B cell (primary cell): Measurements from ENCODE around the gene HTR7. TPM values are rescaled to one million over a fixed set of nuclear protein-coding genes. Genes with fewer than 3 reads are reported as not detected.

Experiments
- ATAC-seq: fragments of 200-7000 bp; cut with Tn5 transposase; one replicate; pipeline ENCODE4 v1.10.0; 2021; ENCODE audit warnings: low read depth, mild to moderate bottlenecking, moderate number of reproducible peaks, moderate library complexity
- CTCF ChIA-PET: fragments of 350-600 bp; sonication (Branson Sonifier 250); formaldehyde crosslinking; loops from one replicate; lab custom pipeline; 2021; ENCODE audit warnings: antibody characterized with exemption, inconsistent platforms; lab: Charles Lee
- POLR2A ChIA-PET: fragments of 350-600 bp; sonication (Branson Sonifier 250); formaldehyde crosslinking; loops from one replicate; lab custom pipeline; 2021; ENCODE audit warnings: antibody characterized with exemption; lab: Charles Lee
- DNase-seq: peaks from one replicate; pipeline ENCODE4 v3.0.0; 2013
- H2AFZ ChIP-seq: 2 replicates; pipeline ENCODE4 v1.6.1; 2012; ENCODE audit warnings: mild to moderate bottlenecking, low read depth, low read length; ENCODE audit not compliant: insufficient read depth, poor library complexity, severe bottlenecking
- H3K27ac ChIP-seq, 2 donors: 1 replicate in 1 of 2; 2 replicates in 1 of 2; pipeline ENCODE4 v1.5.1; 2012 to 2013; ENCODE audit warnings: low read length in 2 of 2, mild to moderate bottlenecking in 2 of 2, moderate library complexity in 1 of 2
- H3K27me3 ChIP-seq, 4 experiments: fragments of 200-600 bp in 1 of 4; sonication (generic) in 1 of 4; replicated peaks in 1 of 4; 1 replicate in 2 of 4; 2 replicates in 2 of 4; pipeline versions ENCODE4 v1.6.1 to v1.7.0; 2013 to 2016; ENCODE audit warnings: low read length in 3 of 4, mild to moderate bottlenecking in 2 of 4, mixed read lengths in 1 of 4, moderate library complexity in 1 of 4; ENCODE audit not compliant: insufficient read depth in 4 of 4, control insufficient read depth in 3 of 4; ENCODE audit errors: control extremely low read depth in 1 of 4
- H3K36me3 ChIP-seq, 2 experiments: replicated peaks in 1 of 2; 1 replicate in 1 of 2; 2 replicates in 1 of 2; pipeline versions ENCODE4 v1.6.1 to v1.7.1; 2013; ENCODE audit warnings: low read length in 1 of 2; ENCODE audit not compliant: insufficient read depth in 2 of 2, control insufficient read depth in 1 of 2; ENCODE audit errors: control extremely low read depth in 1 of 2, extremely low read depth in 1 of 2
- H3K4me1 ChIP-seq, 2 donors: fragments of 200-600 bp in 1 of 2; sonication (generic) in 1 of 2; 1 replicate in 1 of 2; 2 replicates in 1 of 2; pipeline versions ENCODE4 v1.5.1 to v1.6.1; 2013 to 2017; ENCODE audit warnings: low read length in 2 of 2; ENCODE audit not compliant: control insufficient read depth in 2 of 2, insufficient read depth in 2 of 2
- H3K4me2 ChIP-seq: replicated peaks from 2 replicates; pipeline ENCODE3; 2012; ENCODE audit warnings: mild to moderate bottlenecking, low read depth, low read length; ENCODE audit not compliant: poor library complexity, severe bottlenecking
- H3K4me3 ChIP-seq, 5 experiments: fragments of 200-600 bp in 1 of 5; sonication (generic) in 1 of 5; 1 replicate in 3 of 5; 2 replicates in 2 of 5; pipeline versions ENCODE4 v1.5.1 to v1.7.0; 2011 to 2016; ENCODE audit warnings: low read length in 4 of 5, mild to moderate bottlenecking in 4 of 5, low read depth in 2 of 5, control low read depth in 1 of 5, moderate library complexity in 1 of 5; ENCODE audit not compliant: insufficient read depth in 1 of 5; ENCODE audit errors: control extremely low read depth in 1 of 5, extremely low read depth in 1 of 5
- H3K79me2 ChIP-seq: fragments of 200-600 bp; sonication (generic); one replicate; pipeline ENCODE4 v1.6.0; 2016; ENCODE audit warnings: low read length; ENCODE audit not compliant: control insufficient read depth, insufficient read depth
- H3K9ac ChIP-seq: fragments of 200-600 bp; sonication (generic); 2 replicates; pipeline ENCODE4 v1.6.1; 2017; ENCODE audit warnings: mild to moderate bottlenecking, low read length, moderate library complexity
- H3K9me3 ChIP-seq, 3 donors: one replicate each; pipeline versions ENCODE4 v1.6.1 to v1.7.1; 2013; ENCODE audit warnings: low read length in 2 of 3; ENCODE audit not compliant: control insufficient read depth in 2 of 3, insufficient read depth in 1 of 3; ENCODE audit errors: control extremely low read depth in 1 of 3
- H4K20me1 ChIP-seq: 2 replicates; pipeline ENCODE4 v1.6.0; 2012; ENCODE audit warnings: mild to moderate bottlenecking, low read length; ENCODE audit not compliant: insufficient read depth, control insufficient read depth, poor library complexity, severe bottlenecking
- H3K27ac Mint-ChIP-seq: one replicate; pipeline ENCODE4 v1.8.0; 2021; ENCODE audit warnings: mixed read lengths
- H3K27me3 Mint-ChIP-seq: one replicate; pipeline ENCODE4 v1.8.0; 2021; ENCODE audit warnings: mixed read lengths
- H3K4me1 Mint-ChIP-seq: one replicate; pipeline ENCODE4 v1.8.0; 2021; ENCODE audit warnings: mixed read lengths
- H3K4me3 Mint-ChIP-seq: one replicate; pipeline ENCODE4 v1.8.0; 2021; ENCODE audit warnings: mixed read lengths
- H3K9me3 Mint-ChIP-seq: one replicate; pipeline ENCODE4 v1.8.0; 2022; ENCODE audit warnings: mixed read lengths; ENCODE audit not compliant: insufficient read depth
- CTCF ChIP-seq: fragments of 200-600 bp; IDR thresholded peaks from one replicate; pipeline ENCODE4 v1.8.0; 2022; ENCODE audit warnings: antibody characterized with exemption, mild to moderate bottlenecking
- EZH2 ChIP-seq: IDR thresholded peaks from 2 replicates; pipeline ENCODE4 v1.6.1; 2012; ENCODE audit warnings: borderline replicate concordance, low read depth, mild to moderate bottlenecking, moderate library complexity, low read length; ENCODE audit not compliant: insufficient read depth, poor library complexity, severe bottlenecking
- WGBS: methylation state at CpG from one replicate; pipeline ENCODE4 v1.1.5; 2013; ENCODE audit warnings: missing lambda C conversion rate; ENCODE audit not compliant: insufficient coverage; 5-methylcytosine and 5-hydroxymethylcytosine counted together
- intact Hi-C: fragments of 100-400 bp; cut with micrococcal nuclease; formaldehyde crosslinking; loops from one replicate; pipeline ENCODE4 v1.10.0; 2022
- polyA plus RNA-seq: library from polyadenylated mRNA; depleted of rRNA; stranded (reverse); fragments of >200 nt; gene quantifications from 2 replicates; pipeline ENCODE4 v1.2.3, GENCODE V29; 2012
- total RNA-seq, 2 donors: library from RNA; stranded (reverse); fragments of 120-200 nt in 1 of 2; gene quantifications; 1 replicate in 1 of 2; 2 replicates in 1 of 2; pipeline versions ENCODE4 v1.2.3 to v1.2.4, GENCODE V29; 2013 to 2022

HTR7 gene
- total and polyA plus RNA-seq, 2 donors (not counting 1 experiment from before 2014, with no cell fraction given): 0.03 TPM; not detected in 1

DNA sequence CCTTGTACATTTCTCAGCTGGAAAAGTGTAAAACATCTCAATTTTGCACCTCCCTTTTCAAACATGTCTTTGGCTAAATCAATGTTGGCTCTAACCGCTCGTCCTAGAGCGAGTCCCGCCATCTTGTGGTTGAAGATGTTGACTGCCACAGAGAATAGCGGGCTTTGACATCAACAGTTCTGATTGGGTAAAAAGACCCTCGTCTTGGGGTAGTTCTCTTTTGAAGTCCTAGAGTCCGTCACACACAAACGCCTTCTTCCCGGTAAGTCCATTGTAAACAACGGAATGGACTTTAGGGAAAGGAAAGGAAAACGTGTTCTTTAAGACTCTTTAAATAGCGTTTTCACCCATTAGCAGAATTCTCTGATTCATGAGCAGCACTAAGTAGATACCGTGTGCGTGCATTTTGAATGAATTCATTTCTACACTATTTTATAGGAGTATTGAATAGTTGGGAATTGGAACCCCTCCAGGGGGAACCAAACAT is 13.5 kb upstream of the HTR7 start:
- 14% methylated on average over 5 of the region's 14 CpGs for WGBS
- H3K9me3 Mint-ChIP-seq: peaks cover 3% of the 10 kb centered on the region
- H3K9ac ChIP-seq: peak overlapping the region; percentile 85

More for the DNA sequence above, 13.5 kb upstream of the HTR7 start:
- Histone ChIP-seq H2AFZ (peak overlapping the region; percentile 90), H3K4me1 (peaks cover 16 to 18% of the 10 kb centered on the region in 2 donors), H3K27ac (peak overlapping the region; percentile 51 to 62), H3K36me3 (peaks cover 0 to 9% of the 10 kb centered on the region in 2 experiments), H3K27me3 (peaks cover 0 to 16% (median 7%) of the 10 kb centered on the region in 4 experiments), H3K4me2 (peak overlapping the region; percentile 81), H4K20me1 (no peaks in the 10 kb centered on the region), H3K79me2 (peaks cover 28% of the 10 kb centered on the region), H3K9me3 (peaks cover 0 to 4% (median 1%) of the 10 kb centered on the region in 3 donors), H3K4me3 (peak overlapping the region; percentile 72 to 96 (median 92))
- H3K27ac Mint-ChIP-seq: peak overlapping the region; percentile 84
- ATAC-seq: peak; percentile 72
- H3K27me3 Mint-ChIP-seq: peaks cover 33% of the 10 kb centered on the region
- peak; percentile 69 for DNase-seq
- H3K4me3 Mint-ChIP-seq: peak overlapping the region; percentile 92
- POLR2A ChIA-PET: no interaction called here
- H3K4me1 Mint-ChIP-seq: peaks cover 32% of the 10 kb centered on the region
- intact Hi-C loops: loop anchor here (1.0 to 10.0 kb wide), 9 partner anchors 13 to 1229 kb away; partner anchors contain the start of genes HECTD2, HTR7, KIF20B and TNKS2
- CTCF ChIA-PET: interaction anchor here (0.6 to 3.1 kb wide), 11 partner anchors 8 to 379 kb away, joined by 3 to 24 read pairs (median 3); partner anchors contain the start of gene HTR7
- TF ChIP-seq EZH2: no peak
- TF ChIP-seq CTCF: peak; percentile 60
